Neuronal stem cell (in vitro differentiated cells): Measurements from ENCODE around the gene CENPO.

ENCODE experiments used
- DNase-seq: peaks from one replicate; pipeline ENCODE4 v3.0.0-alpha.2; 2013; ENCODE audit warnings: low spot score
- H2AFZ ChIP-seq: one replicate; pipeline ENCODE4 v1.6.1; 2013; ENCODE audit warnings: mild to moderate bottlenecking, low read length, inconsistent platforms
- H2AK5ac ChIP-seq: 2 replicates; pipeline ENCODE4 v1.6.1; 2013; ENCODE audit warnings: low read depth, mild to moderate bottlenecking, inconsistent platforms, low read length, moderate library complexity, mixed read lengths
- H2BK120ac ChIP-seq: 2 replicates; pipeline ENCODE4 v1.6.1; 2013; ENCODE audit warnings: low read depth, mild to moderate bottlenecking, inconsistent platforms, low read length, moderate library complexity, mixed read lengths
- H2BK12ac ChIP-seq: one replicate; pipeline ENCODE4 v1.6.1; 2013; ENCODE audit warnings: low read length, inconsistent platforms
- H2BK15ac ChIP-seq: 2 replicates; pipeline ENCODE4 v1.6.1; 2013; ENCODE audit warnings: mild to moderate bottlenecking, low read length, inconsistent platforms, mixed read lengths
- H2BK5ac ChIP-seq: one replicate; pipeline ENCODE4 v1.6.1; 2013; ENCODE audit warnings: inconsistent platforms, mild to moderate bottlenecking, low read length, moderate library complexity
- H3K14ac ChIP-seq: one replicate; pipeline ENCODE4 v1.6.1; 2013; ENCODE audit warnings: low read length, inconsistent platforms
- H3K18ac ChIP-seq: 2 replicates; pipeline ENCODE4 v1.6.1; 2013; ENCODE audit warnings: low read length, inconsistent platforms
- H3K23ac ChIP-seq: 2 replicates; pipeline ENCODE4 v1.6.1; 2013; ENCODE audit warnings: low read depth, mild to moderate bottlenecking, mixed read lengths, low read length, inconsistent platforms; ENCODE audit not compliant: poor library complexity
- H3K27ac ChIP-seq: replicated peaks from 3 replicates; pipeline ENCODE4 v1.5.1; 2013; ENCODE audit warnings: low read length, inconsistent platforms
- H3K27me3 ChIP-seq, 3 experiments: 2 replicates each; pipeline ENCODE4 v1.6.1; 2013; ENCODE audit warnings: low read length in 3 of 3, mild to moderate bottlenecking in 2 of 3, inconsistent platforms in 1 of 3, low read depth in 1 of 3, mixed read lengths in 1 of 3, moderate library complexity in 1 of 3; ENCODE audit not compliant: control insufficient read depth in 3 of 3, insufficient read depth in 3 of 3
- H3K36me3 ChIP-seq, 2 donors: replicated peaks in 1 of 2; 2 replicates each; pipeline ENCODE4 v1.6.1; 2013; ENCODE audit warnings: low read length in 2 of 2; ENCODE audit not compliant: control insufficient read depth in 2 of 2, insufficient read depth in 2 of 2
- H3K4ac ChIP-seq: 2 replicates; pipeline ENCODE4 v1.6.1; 2013; ENCODE audit warnings: inconsistent platforms, mild to moderate bottlenecking, low read length, moderate library complexity
- H3K4me1 ChIP-seq, 2 donors: 1 replicate in 1 of 2; 2 replicates in 1 of 2; pipeline ENCODE4 v1.6.1; 2013; ENCODE audit warnings: low read length in 2 of 2, low read depth in 1 of 2; ENCODE audit not compliant: control insufficient read depth in 2 of 2, insufficient read depth in 1 of 2
- H3K4me2 ChIP-seq: one replicate; pipeline ENCODE4 v1.6.1; 2013; ENCODE audit warnings: mild to moderate bottlenecking, low read length, inconsistent platforms; ENCODE audit not compliant: insufficient read depth, poor library complexity, severe bottlenecking
- H3K4me3 ChIP-seq, 2 donors: 2 replicates each; pipeline ENCODE4 v1.5.1; 2013; ENCODE audit warnings: low read length in 2 of 2, mild to moderate bottlenecking in 2 of 2, inconsistent platforms in 1 of 2, moderate library complexity in 1 of 2
- H3K79me1 ChIP-seq: one replicate; pipeline ENCODE4 v1.6.1; 2013; ENCODE audit warnings: low read depth, mild to moderate bottlenecking, inconsistent platforms, low read length, moderate library complexity
- H3K9ac ChIP-seq: one replicate; pipeline ENCODE4 v1.6.1; 2013; ENCODE audit warnings: mild to moderate bottlenecking, low read depth, low read length, inconsistent platforms; ENCODE audit not compliant: poor library complexity
- H3K9me3 ChIP-seq, 2 donors: replicated peaks in 1 of 2; 2 replicates each; pipeline versions ENCODE3 to v1.6.1; 2013; ENCODE audit warnings: low read length in 2 of 2, mild to moderate bottlenecking in 2 of 2, inconsistent platforms in 1 of 2, low read depth in 1 of 2, mixed read lengths in 1 of 2, moderate library complexity in 1 of 2; ENCODE audit not compliant: control insufficient read depth in 2 of 2, insufficient read depth in 1 of 2
- H4K8ac ChIP-seq: one replicate; pipeline ENCODE4 v1.6.1; 2013; ENCODE audit warnings: low read depth, mild to moderate bottlenecking, inconsistent platforms, low read length, moderate library complexity
- H4K91ac ChIP-seq: one replicate; pipeline ENCODE4 v1.6.1; 2013; ENCODE audit warnings: low read length, low read depth, mild to moderate bottlenecking, inconsistent platforms; ENCODE audit not compliant: poor library complexity
- WGBS, 2 donors: extraction: QIAGEN DNeasy Blood & Tissue Kit; methylation state at CpG; one replicate each; pipeline ENCODE4 v1.1.7; 2013; ENCODE audit warnings: missing lambda C conversion rate in 2 of 2, mixed read lengths in 1 of 2; ENCODE audit not compliant: insufficient read length in 2 of 2, insufficient replicate concordance in 1 of 2; ENCODE audit errors: extremely low coverage in 2 of 2; 5-methylcytosine and 5-hydroxymethylcytosine counted together

The CENPO gene

DNA sequence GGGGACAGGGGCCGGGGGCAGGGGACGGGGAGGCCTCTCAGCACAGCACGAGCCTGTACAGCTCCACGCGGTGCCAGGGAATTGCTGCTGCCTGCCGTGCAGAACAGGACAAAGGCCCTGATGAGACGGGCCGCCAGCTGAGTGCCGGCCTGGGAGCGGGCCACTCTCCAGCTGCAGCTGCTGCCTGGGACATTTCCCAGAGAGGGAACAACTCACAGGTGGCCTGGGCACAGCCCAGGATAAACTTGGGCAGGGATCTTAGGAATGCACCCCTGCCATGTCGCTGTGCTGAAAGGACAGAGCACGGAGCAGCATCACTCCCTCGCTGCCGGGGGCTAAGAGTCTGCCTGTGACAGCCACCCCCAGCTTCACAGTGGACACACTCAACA is 38.8 kb downstream of the CENPO start:
- Histone ChIP-seq H3K4me1 (peaks cover 15 to 25% of the 10 kb centered on the region in 2 donors), H4K8ac (no peak overlapping the region), H3K27ac (no peak overlapping the region), H2BK15ac (no peak overlapping the region), H4K91ac (no peak overlapping the region), H3K9me3 (peaks cover 4 to 16% of the 10 kb centered on the region in 2 donors), H2BK120ac (no peak overlapping the region), H3K23ac (peak overlapping the region; percentile 67), H2AK5ac (peak overlapping the region; percentile 24), H3K9ac (no peak overlapping the region), H3K18ac (peak overlapping the region; percentile 93), H3K27me3 (no peaks in the 10 kb centered on the region), H3K4me3 (no peak overlapping the region), H2BK12ac (no peak overlapping the region), H2AFZ (no peak overlapping the region), H3K36me3 (peaks cover 30 to 60% of the 10 kb centered on the region in 2 donors), H2BK5ac (no peak overlapping the region), H3K79me1 (no peaks in the 10 kb centered on the region), H3K4ac (no peak overlapping the region), H3K14ac (no peak overlapping the region), H3K4me2 (no peak overlapping the region)
- no peak for DNase-seq
- WGBS, 2 donors = no CpG with 5 or more reads among the region's 14 CpGs

DNA sequence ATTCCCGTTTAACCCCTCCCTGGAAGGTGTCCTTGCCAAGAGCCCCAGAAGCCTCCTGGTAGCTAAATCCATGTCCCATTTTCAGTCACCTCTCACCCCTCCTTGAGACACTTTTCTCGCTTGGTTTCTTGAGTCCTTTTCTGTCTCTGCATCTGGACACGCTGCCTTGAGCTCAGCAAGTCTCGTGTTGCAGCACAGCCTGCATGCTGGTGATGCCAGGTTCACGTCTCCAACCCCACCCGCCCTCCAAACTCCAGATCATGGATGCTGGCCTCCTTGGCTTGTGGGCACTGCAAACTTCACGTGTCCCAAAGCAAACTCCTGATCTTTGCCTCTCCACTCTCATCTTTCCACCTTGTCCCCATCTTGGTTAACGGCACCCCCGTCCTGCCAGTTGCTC is 39.3 kb downstream of the CENPO start:
- peaks cover 32 to 60% of the 10 kb centered on the region in 2 donors for H3K36me3 ChIP-seq
- H3K14ac ChIP-seq = no peak overlapping the region
- no peak overlapping the region for H3K4me2 ChIP-seq
- H4K8ac ChIP-seq = no peak overlapping the region
- no peak overlapping the region for H2BK5ac ChIP-seq
- H2AK5ac ChIP-seq = peak overlapping the region; percentile 24
- WGBS, 2 donors = no CpG with 5 or more reads among the region's 9 CpGs
- peak overlapping the region; percentile 18 for H3K9ac ChIP-seq
- H2BK12ac ChIP-seq = peak overlapping the region; percentile 85
- H2AFZ ChIP-seq = no peak overlapping the region
- H2BK15ac ChIP-seq = no peak overlapping the region
- H2BK120ac ChIP-seq = no peak overlapping the region
- no peak for DNase-seq
- H4K91ac ChIP-seq = no peak overlapping the region
- H3K9me3 ChIP-seq = peaks cover 4 to 16% of the 10 kb centered on the region in 2 donors
- H3K18ac ChIP-seq = peak overlapping the region; percentile 93
- no peak overlapping the region for H3K4me3 ChIP-seq
- no peaks in the 10 kb centered on the region for H3K27me3 ChIP-seq
- no peaks in the 10 kb centered on the region for H3K79me1 ChIP-seq
- H3K27ac ChIP-seq = peak overlapping the region; percentile 20
- H3K23ac ChIP-seq = peak overlapping the region; percentile 67
- peaks cover 15 to 23% of the 10 kb centered on the region in 2 donors for H3K4me1 ChIP-seq
- no peak overlapping the region for H3K4ac ChIP-seq

DNA sequence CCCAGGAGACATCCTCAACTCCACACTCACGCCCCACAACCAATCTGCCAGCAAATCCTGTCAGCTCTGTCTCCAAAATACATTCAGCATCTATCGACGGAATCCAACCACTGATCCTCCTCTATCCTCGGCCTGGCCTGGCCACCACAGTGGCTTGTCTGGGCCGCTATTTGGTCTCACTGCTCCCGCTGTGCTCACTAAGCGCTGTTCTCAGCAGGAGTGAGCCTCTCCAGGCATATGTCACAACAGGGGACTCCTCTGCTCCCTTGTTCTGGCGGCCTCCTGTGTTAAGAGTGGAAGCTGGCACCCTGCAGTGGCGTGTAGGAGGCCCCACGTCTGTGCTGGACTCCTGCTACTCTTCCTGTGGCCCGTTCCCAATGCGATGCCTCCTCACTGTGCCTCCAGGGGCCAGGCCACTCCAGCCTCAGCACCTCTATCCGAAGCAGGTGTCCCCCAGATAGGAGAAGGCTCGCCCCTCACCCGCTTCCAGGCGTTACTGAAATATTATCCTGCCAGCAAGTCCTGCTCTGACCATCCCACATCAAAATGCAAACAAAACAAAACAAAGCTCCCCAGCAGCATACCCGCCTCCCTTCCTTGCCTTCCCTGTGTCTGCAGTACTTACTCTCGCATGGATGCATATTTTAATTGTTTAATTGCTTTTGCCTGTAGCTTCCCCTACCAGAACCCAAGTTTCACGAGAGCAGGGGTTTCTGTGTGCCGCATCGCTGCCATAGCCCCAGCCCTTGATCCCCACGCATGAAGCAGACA is 39.9 kb downstream of the CENPO start:
- no peak overlapping the region for H3K4me2 ChIP-seq
- WGBS, 2 donors = no CpG with 5 or more reads among the region's 22 CpGs
- H4K91ac ChIP-seq = no peak overlapping the region
- H3K4me1 ChIP-seq = peaks cover 15 to 21% of the 10 kb centered on the region in 2 donors
- no peak overlapping the region for H2AFZ ChIP-seq
- H3K4me3 ChIP-seq = no peak overlapping the region
- H3K9me3 ChIP-seq = peaks cover 4 to 14% of the 10 kb centered on the region in 2 donors
- peak overlapping the region; percentile 45 for H3K23ac ChIP-seq
- H3K79me1 ChIP-seq = no peaks in the 10 kb centered on the region
- H3K9ac ChIP-seq = peak overlapping the region; percentile 18
- peak overlapping the region; percentile 28 for H3K27ac ChIP-seq
- no peak overlapping the region for H2BK15ac ChIP-seq
- H3K4ac ChIP-seq = no peak overlapping the region
- no peak overlapping the region for H3K14ac ChIP-seq
- H4K8ac ChIP-seq = no peak overlapping the region
- H3K36me3 ChIP-seq = peaks cover 31 to 64% of the 10 kb centered on the region in 2 donors
- H2BK12ac ChIP-seq = no peak overlapping the region
- peak overlapping the region; percentile 93 for H3K18ac ChIP-seq
- H3K27me3 ChIP-seq = no peaks in the 10 kb centered on the region
- peak overlapping the region; percentile 24 for H2AK5ac ChIP-seq
- H2BK120ac ChIP-seq = peak overlapping the region; percentile 57
- peak overlapping the region; percentile 0 for H2BK5ac ChIP-seq
- DNase-seq = no peak

DNA sequence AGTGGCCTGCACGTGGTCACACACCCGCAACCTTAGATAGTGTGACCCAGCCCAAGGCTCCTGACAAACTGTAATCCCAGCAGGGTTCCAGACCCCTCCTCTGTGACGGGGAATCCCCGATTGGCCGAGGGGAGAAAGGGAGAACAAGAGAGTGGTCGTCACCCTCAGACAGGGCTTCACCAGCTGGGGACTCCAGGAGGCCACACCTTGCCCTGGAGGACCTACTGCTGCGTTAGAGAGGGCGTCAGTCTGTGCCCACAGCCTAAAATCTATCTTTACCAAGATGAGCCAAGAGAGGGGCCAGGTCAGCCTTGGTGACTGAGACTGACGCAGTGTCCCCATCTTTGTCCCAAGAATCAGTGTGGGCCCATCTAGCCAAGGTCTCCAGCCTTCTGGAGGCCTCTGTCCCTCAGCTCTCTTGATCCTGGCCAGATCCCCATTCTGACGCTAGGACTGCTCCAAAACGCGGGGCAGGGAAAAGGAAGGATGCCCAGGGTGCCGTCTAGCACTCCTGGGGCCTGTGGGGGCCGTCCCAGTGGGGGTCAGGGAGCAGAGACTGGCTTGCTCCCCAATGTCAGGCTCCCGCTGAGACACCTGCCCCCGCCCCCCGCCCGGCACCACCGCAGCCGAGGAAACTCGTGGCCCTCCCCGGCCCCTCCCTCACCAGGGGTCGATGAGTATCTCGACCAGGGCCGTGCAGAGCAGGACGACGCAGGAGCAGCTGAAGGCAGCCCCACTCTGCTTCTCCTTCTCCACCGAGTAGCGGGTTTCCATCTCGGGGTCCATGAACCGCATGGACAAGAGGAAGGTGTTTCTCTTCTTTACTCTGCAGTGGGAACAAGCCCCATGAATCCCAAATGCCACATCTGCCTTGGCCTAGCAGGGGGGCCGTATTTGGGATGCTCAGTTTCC is 40.9 kb downstream of the CENPO start:
- Histone ChIP-seq H3K4me3 (no peak overlapping the region), H3K27ac (no peak overlapping the region), H2BK12ac (no peak overlapping the region), H3K14ac (no peak overlapping the region), H3K18ac (peak overlapping the region; percentile 64), H2AFZ (no peak overlapping the region), H3K4me2 (no peak overlapping the region), H4K91ac (no peak overlapping the region), H3K9me3 (peaks cover 4 to 14% of the 10 kb centered on the region in 2 donors), H2BK5ac (no peak overlapping the region), H3K4ac (no peak overlapping the region), H2BK120ac (no peak overlapping the region), H3K4me1 (peaks cover 15 to 21% of the 10 kb centered on the region in 2 donors), H3K23ac (no peak overlapping the region), H3K79me1 (peaks cover 2% of the 10 kb centered on the region), H4K8ac (no peak overlapping the region), H2AK5ac (peak overlapping the region; percentile 20), H3K36me3 (peaks cover 31 to 70% of the 10 kb centered on the region in 2 donors), H3K9ac (no peak overlapping the region), H3K27me3 (no peaks in the 10 kb centered on the region), H2BK15ac (peak overlapping the region; percentile 67)
- WGBS, 2 donors = no CpG with 5 or more reads among the region's 32 CpGs
- no peak for DNase-seq
